ENCODE measurements around the gene SAMM50.
A peak's percentile ranks its signal among the peaks of the same experiment; 100 is the strongest.

The SAMM50 gene

DNA sequence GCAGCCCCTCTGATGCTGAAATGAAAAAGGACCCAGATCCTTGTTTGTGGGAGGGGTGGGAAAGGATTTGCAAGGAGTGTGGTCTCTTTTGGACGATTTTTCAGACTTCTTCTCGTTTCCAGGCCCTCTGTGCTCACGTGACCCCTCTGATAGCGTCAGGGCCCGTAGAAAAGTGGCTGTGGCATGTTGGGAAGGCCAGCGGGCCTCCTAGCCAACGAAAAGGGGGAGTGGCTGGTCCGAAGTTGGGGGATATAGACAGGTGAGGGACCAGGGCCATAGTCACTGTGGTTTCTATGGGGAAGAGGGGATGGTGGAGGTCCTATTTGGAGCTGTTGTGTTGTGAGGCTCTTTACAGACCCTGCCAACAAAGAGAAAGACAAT, 75.5 kb downstream of the SAMM50 start:
- DNase-seq (ENCODE audit: low read depth), result no peak
- TF ChIP-seq, protein P1, sequence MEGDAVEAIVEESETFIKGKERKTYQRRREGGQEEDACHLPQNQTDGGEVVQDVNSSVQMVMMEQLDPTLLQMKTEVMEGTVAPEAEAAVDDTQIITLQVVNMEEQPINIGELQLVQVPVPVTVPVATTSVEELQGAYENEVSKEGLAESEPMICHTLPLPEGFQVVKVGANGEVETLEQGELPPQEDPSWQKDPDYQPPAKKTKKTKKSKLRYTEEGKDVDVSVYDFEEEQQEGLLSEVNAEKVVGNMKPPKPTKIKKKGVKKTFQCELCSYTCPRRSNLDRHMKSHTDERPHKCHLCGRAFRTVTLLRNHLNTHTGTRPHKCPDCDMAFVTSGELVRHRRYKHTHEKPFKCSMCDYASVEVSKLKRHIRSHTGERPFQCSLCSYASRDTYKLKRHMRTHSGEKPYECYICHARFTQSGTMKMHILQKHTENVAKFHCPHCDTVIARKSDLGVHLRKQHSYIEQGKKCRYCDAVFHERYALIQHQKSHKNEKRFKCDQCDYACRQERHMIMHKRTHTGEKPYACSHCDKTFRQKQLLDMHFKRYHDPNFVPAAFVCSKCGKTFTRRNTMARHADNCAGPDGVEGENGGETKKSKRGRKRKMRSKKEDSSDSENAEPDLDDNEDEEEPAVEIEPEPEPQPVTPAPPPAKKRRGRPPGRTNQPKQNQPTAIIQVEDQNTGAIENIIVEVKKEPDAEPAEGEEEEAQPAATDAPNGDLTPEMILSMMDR (IDR thresholded peaks at IDR 0.05; ENCODE audit: insufficient read depth, low read depth, low read length, missing control alignments), result no peak
- H3K4me3 ChIP-seq (ENCODE audit: low read length), result no peak overlapping the region

DNA sequence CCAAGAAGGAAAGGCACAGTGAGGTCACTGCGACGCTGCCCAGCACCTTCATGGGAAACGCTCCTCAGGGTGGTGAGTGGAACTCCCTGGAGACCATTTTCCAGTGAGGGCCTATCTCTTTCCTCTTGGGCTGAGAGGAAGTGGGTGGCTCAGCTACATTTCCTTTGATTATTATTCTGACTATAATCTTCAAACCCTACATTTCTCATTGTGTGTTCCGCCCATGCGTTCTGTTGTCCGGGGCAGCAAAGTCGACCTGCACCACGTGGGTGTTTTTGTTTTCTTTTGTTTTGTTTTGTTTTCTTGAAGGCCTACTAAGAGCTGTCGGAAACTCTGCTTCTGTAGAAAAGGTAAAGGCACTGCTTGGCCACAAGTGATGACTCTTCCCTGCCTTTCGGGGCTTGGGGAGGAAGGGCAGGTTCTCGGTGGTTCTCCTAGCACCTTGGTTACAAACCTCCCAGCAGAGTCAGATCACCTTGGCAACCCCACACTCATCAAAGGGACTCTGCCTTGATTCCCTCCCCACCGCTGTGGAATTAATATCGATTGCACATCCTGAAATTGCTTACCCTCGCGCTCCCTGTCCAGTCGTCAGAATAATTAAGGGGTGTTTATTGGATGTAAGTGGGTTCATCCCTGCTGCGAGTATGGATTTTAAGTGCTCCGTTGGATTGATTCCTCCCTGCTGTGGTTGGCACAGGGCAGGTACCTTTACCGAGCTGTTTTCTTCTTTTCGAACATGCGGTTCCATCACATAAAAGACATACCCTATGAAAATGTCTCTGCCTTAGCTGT, 76.1 kb downstream of the SAMM50 start:
- TF ChIP-seq, protein P1 (IDR thresholded peaks at IDR 0.05; ENCODE audit: insufficient read depth, low read depth, low read length, missing control alignments), result no peak
- H3K4me3 ChIP-seq (ENCODE audit: low read length), result no peak overlapping the region
- no peak for DNase-seq (ENCODE audit: low read depth)

DNA sequence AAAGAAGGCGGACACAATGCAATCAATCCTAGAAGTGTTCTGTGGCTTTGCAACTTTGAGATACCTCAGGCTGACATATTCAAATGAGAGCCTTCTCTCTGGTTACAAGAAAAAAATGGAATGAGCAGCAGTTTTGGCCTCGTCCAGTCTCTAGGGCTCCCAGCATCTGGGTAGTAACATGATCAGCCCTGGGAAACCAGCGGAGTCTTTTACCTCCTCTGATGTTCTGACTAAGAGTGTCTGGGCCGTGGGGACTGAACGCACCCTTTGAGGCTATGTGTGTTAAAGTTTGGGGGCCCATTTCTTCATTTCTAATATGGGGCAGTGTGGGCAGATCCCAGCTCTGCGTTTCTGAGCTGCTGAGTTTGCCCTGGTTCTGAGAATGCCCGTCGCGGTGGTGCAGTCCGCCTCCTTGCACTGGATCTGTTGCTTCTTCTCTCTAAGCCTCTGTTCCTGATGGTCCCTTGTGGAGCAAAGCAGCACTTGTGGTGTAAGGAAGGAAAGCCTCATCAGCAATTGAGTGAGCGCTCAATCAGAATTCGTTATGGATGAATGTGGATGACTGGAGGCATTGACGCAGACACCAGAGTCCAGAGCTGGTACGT, 77.0 kb downstream of the SAMM50 start:
- no peak for DNase-seq (ENCODE audit: low read depth)
- no peak overlapping the region for H3K4me3 ChIP-seq (ENCODE audit: low read length)
- TF ChIP-seq, protein P1 (IDR thresholded peaks at IDR 0.05; ENCODE audit: insufficient read depth, low read depth, low read length, missing control alignments), result no peak

DNA sequence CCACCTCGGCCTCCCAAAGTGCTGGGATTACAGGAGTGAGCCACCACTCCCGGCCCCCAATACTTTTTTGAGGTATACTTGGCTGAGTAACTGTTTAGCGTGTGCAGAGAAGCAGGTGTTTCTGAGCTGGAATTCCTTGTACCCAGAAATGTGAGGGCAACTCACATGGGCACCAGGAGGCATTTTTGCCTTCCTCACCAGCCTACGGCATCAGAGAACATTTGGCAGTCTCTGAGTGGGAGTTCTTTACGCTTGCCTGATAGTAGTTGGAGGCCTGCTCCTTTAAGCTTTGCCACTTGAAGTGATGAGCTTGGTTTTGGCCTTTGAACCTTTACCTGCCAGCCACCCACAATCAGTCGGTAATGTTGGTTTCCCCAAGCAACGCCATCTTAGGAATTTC, 78.0 kb downstream of the SAMM50 start:
- H3K4me3 ChIP-seq (ENCODE audit: low read length), result no peak overlapping the region
- no peak for DNase-seq (ENCODE audit: low read depth)
- TF ChIP-seq, protein P1 (IDR thresholded peaks at IDR 0.05; ENCODE audit: insufficient read depth, low read depth, low read length, missing control alignments), result no peak

DNA sequence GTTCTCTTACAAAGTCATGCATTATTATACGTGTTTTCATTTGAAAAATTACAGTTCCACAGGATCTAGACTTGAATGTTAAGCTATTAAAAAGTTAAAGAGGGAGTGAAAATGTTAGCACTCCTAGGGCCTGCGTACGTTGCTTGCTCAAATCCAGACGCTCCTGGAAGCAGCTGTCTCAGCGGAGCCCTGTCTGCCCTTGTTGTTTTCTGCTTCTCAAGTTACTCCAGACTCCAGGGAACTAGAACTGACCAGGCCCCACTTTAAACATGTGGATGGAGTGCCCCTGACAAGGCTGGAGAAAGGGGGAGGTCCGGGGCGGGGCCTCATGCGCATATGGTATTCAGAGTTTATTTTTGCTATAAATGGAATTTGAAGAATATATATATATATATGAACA, 78.5 kb downstream of the SAMM50 start:
- TF ChIP-seq, protein P1 (IDR thresholded peaks at IDR 0.05; ENCODE audit: insufficient read depth, low read depth, low read length, missing control alignments), result no peak
- no peak for DNase-seq (ENCODE audit: low read depth)
- H3K4me3 ChIP-seq (ENCODE audit: low read length), result no peak overlapping the region

DNA sequence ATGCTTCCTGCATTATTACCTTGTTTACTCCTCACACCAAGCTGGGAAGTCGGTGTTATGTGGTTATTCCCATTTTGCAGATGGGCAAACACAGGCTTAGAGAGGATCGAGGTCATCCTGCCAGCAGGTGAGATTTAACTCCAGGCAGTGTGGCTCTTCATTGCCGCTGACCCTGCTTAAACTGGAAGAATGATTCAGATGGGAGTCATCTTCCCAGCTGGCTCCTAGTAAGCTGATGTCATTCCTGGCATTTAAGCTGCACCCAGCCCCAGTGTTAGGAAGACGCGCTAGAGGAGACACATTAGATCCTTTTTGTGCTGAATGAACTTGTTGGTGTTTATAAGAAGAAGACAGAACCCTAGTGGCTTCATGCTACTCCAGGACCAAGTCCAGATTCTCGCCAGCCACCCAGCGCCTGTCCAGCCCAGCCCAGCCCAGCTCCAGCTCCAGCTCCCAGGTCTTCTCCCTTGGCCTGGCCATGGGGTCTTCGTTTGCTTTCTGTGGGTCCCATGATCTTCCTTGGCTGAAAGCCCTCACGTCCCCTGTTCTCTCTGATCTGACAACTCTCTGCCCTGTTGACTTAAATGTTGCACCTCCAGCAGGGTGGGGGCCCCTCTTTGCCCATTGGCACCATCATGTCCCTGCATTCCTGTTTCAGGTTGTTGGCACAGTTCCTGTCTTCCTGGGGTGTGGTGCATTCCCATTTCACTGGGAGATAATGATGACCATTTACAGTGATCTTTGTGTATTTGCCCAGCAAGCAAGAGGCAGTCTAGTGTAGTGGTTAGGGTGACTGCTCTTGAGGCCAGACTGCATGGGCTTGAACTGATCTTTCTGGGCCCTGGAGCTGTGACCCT, 82.5 kb downstream of the SAMM50 start:
- DNase-seq (ENCODE audit: low read depth), result peak; percentile 96
- H3K4me3 ChIP-seq (ENCODE audit: low read length), result no peak overlapping the region
- TF ChIP-seq, protein P1 (IDR thresholded peaks at IDR 0.05; ENCODE audit: insufficient read depth, low read depth, low read length, missing control alignments), result no peak
